ENCODE data around the gene RNF115. TPM values are rescaled to one million over a fixed set of nuclear protein-coding genes. Genes with fewer than 3 reads are reported as not detected.

RNF115 gene
- total and polyA plus RNA-seq, 8 donors: 4.9 to 8.1 (median 5.9) TPM

- H3K4me1 ChIP-seq: peaks cover 29 to 54% (median 49%) of the 10 kb centered on the region in 3 donors
Observed at GRCh38 chr1:145692785-145693443, 131.0 kb downstream of the RNF115 start.

GRCh38 chr1:145690587-145691558, 133.0 kb downstream of the RNF115 start:
- Histone ChIP-seq H3K4me1 (peaks cover 29 to 50% (median 42%) of the 10 kb centered on the region in 3 donors), H3K36me3 (no peaks in the 10 kb centered on the region), H3K9me3 (no peaks in the 10 kb centered on the region), H3K27me3 (no peaks in the 10 kb centered on the region), H3K27ac (peak overlapping the region in 3 of 4 donors; percentile 5 to 54 (median 37)), H3K4me3 (no peak overlapping the region)
- ATAC-seq: peak in 3 of 4 donors; percentile 64 to 76 (median 76)
- no peak for TF ChIP-seq CTCF (IDR thresholded peaks at IDR 0.05)
- FAIRE-seq: no peak
- intact Hi-C loops (cut with DNase I): no loop called here
- no peak for DNase-seq
- WGBS, 2 donors: 35 to 38% methylated on average over 5 of the region's 5 CpGs

More at GRCh38 chr1:145692785-145693443, 131.0 kb downstream of the RNF115 start:
- no peak overlapping the region for H3K4me3 ChIP-seq
- ATAC-seq (no peak), DNase-seq (no peak), FAIRE-seq (no peak)
- peak overlapping the region in 1 of 4 donors; percentile 53 for H3K27ac ChIP-seq
- H3K27me3 ChIP-seq: no peaks in the 10 kb centered on the region
- no peaks in the 10 kb centered on the region for H3K36me3 ChIP-seq
- 79 to 82% methylated on average over 11 of the region's 11 CpGs for WGBS, 2 donors
- intact Hi-C loops (cut with DNase I): no loop called here
- no peaks in the 10 kb centered on the region for H3K9me3 ChIP-seq
- TF ChIP-seq CTCF (IDR thresholded peaks at IDR 0.05): no peak

GRCh38 chr1:145689922-145690321, 134.0 kb downstream of the RNF115 start:
- ATAC-seq: peak; percentile 40 to 55 (median 46)
- H3K9me3 ChIP-seq: no peaks in the 10 kb centered on the region
- FAIRE-seq: no peak

GRCh38 chr1:145688924-145689323, 135.0 kb downstream of the RNF115 start:
- Histone ChIP-seq H3K4me1 (peaks cover 23 to 34% (median 32%) of the 10 kb centered on the region in 3 donors), H3K27me3 (no peaks in the 10 kb centered on the region), H3K27ac (no peak overlapping the region), H3K4me3 (no peak overlapping the region), H3K36me3 (no peaks in the 10 kb centered on the region), H3K9me3 (no peaks in the 10 kb centered on the region)
- 94 to 95% methylated on average over 6 of the region's 6 CpGs for WGBS, 2 donors
- DNase-seq (no peak), FAIRE-seq (no peak), ATAC-seq (no peak)
- intact Hi-C loops (cut with DNase I): no loop called here
- TF ChIP-seq CTCF (IDR thresholded peaks at IDR 0.05): no peak

More at GRCh38 chr1:145689922-145690321, 134.0 kb downstream of the RNF115 start:
- Histone ChIP-seq H3K4me1 (peaks cover 23 to 43% (median 34%) of the 10 kb centered on the region in 3 donors), H3K36me3 (no peaks in the 10 kb centered on the region), H3K27ac (peak overlapping the region in 2 of 4 donors; percentile 31 to 54), H3K27me3 (no peaks in the 10 kb centered on the region), H3K4me3 (no peak overlapping the region)
- intact Hi-C loops (cut with DNase I): no loop called here
- TF ChIP-seq CTCF (IDR thresholded peaks at IDR 0.05): no peak
- WGBS, 2 donors: 85 to 88% methylated on average over 6 of the region's 6 CpGs
- DNase-seq: peak in 1 of 6 donors; percentile 36

Small RNA genes within 50 kb of the gene (microRNA-seq; reads per million reads assigned to microRNA genes)
- gene MIR6736: 0 to 0.29 reads per million in 2 donors

Other genes with a start within 250 kb of the RNF115 start
- gene GPR89A, start 216.1 kb downstream of the RNF115 start, total RNA-seq: 10 to 100 TPM in 5 of 6 donors, 1 to 10 TPM in 1; 9.3 to 18.9 (median 12.2) TPM
- gene GPR89A, start 216.1 kb downstream of the RNF115 start, polyA plus RNA-seq: 10 to 100 TPM; 12.0 to 16.4 TPM
- gene PDZK1, start 116.7 kb downstream of the RNF115 start, total RNA-seq: 1 to 10 TPM; 3.4 to 9.7 (median 8.1) TPM
- 10 to 100 TPM in 1 of 2 donors, 1 to 10 TPM in 1; 9.8 to 21.6 TPM for gene PDZK1, start 116.7 kb downstream of the RNF115 start, polyA plus RNA-seq
- under 1 TPM in 2 of 6 donors, not detected in 4; 0.12 to 0.15 TPM for gene CD160, start 104.6 kb downstream of the RNF115 start, total RNA-seq
- under 1 TPM in 1 of 2 donors, not detected in 1; 0.02 TPM for gene CD160, start 104.6 kb downstream of the RNF115 start, polyA plus RNA-seq
- gene POLR3C, start 105 bp upstream of the RNF115 start, total RNA-seq: 10 to 100 TPM; 11.9 to 16.2 (median 14.6) TPM
- 10 to 100 TPM in 1 of 2 donors, 1 to 10 TPM in 1; 7.6 to 13.9 TPM for gene POLR3C, start 105 bp upstream of the RNF115 start, polyA plus RNA-seq
- 1 to 10 TPM; 1.0 to 2.6 (median 1.7) TPM for gene NUDT17, start 21.5 kb upstream of the RNF115 start, total RNA-seq
- gene NUDT17, start 21.5 kb upstream of the RNF115 start, polyA plus RNA-seq: 1 to 10 TPM; 2.6 to 3.6 TPM
- 10 to 100 TPM in 2 of 6 donors, 1 to 10 TPM in 4; 8.9 to 16.4 (median 10.0) TPM for gene PIAS3, start 35.0 kb upstream of the RNF115 start, total RNA-seq
- 10 to 100 TPM; 21.9 to 26.7 TPM for gene PIAS3, start 35.0 kb upstream of the RNF115 start, polyA plus RNA-seq
- under 1 TPM; 0.04 to 0.50 (median 0.26) TPM for gene ANKRD35, start 61.8 kb upstream of the RNF115 start, total RNA-seq
- gene ANKRD35, start 61.8 kb upstream of the RNF115 start, polyA plus RNA-seq: under 1 TPM; 0.59 to 0.68 TPM
- gene ITGA10, start 86.0 kb upstream of the RNF115 start, total RNA-seq: 1 to 10 TPM in 3 of 6 donors, under 1 TPM in 3; 0.12 to 1.3 (median 0.82) TPM
- 1 to 10 TPM; 3.5 to 7.4 TPM for gene ITGA10, start 86.0 kb upstream of the RNF115 start, polyA plus RNA-seq
- gene PEX11B, start 94.6 kb upstream of the RNF115 start, total RNA-seq: 10 to 100 TPM; 11.0 to 15.5 (median 12.5) TPM
- 10 to 100 TPM; 10.7 to 21.9 TPM for gene PEX11B, start 94.6 kb upstream of the RNF115 start, polyA plus RNA-seq
- 10 to 100 TPM; 29.5 to 55.0 (median 49.1) TPM for gene RBM8A, start 103.4 kb upstream of the RNF115 start, total RNA-seq
- gene RBM8A, start 103.4 kb upstream of the RNF115 start, polyA plus RNA-seq: 10 to 100 TPM; 32.0 to 57.9 TPM
- 10 to 100 TPM in 1 of 6 donors, 1 to 10 TPM in 5; 3.3 to 10.3 (median 5.8) TPM for gene LIX1L, start 133.9 kb upstream of the RNF115 start, total RNA-seq
- 1 to 10 TPM; 2.9 to 6.8 TPM for gene LIX1L, start 133.9 kb upstream of the RNF115 start, polyA plus RNA-seq
- gene ANKRD34A, start 140.5 kb upstream of the RNF115 start, total RNA-seq: under 1 TPM; 0.04 to 0.28 (median 0.18) TPM
- gene ANKRD34A, start 140.5 kb upstream of the RNF115 start, polyA plus RNA-seq: under 1 TPM; 0.34 to 0.38 TPM
- 10 to 100 TPM in 1 of 6 donors, 1 to 10 TPM in 5; 3.9 to 10.8 (median 5.7) TPM for gene POLR3GL, start 140.6 kb upstream of the RNF115 start, total RNA-seq
- gene POLR3GL, start 140.6 kb upstream of the RNF115 start, polyA plus RNA-seq: 10 to 100 TPM; 14.6 to 27.6 TPM
- 100 to 1,000 TPM; 167 to 491 (median 295) TPM for gene TXNIP, start 172.5 kb upstream of the RNF115 start, total RNA-seq
- gene TXNIP, start 172.5 kb upstream of the RNF115 start, polyA plus RNA-seq: 100 to 1,000 TPM; 105 to 224 TPM
- not detected for gene HJV, start 197.6 kb upstream of the RNF115 start, total RNA-seq
- under 1 TPM in 1 of 2 donors, not detected in 1; 0.07 TPM for gene HJV, start 197.6 kb upstream of the RNF115 start, polyA plus RNA-seq

All from pancreas (tissue), 10 donors.